CD14-positive monocyte (primary cell): ENCODE measurements around the gene VPS35L. TPM values are rescaled to one million over a fixed set of nuclear protein-coding genes. Genes with fewer than 3 reads are reported as not detected.

Experiments
- DNase-seq, 3 donors: peaks; one replicate each; pipeline ENCODE4 v3.0.0-alpha.2; 2011 to 2022
- H2AFZ ChIP-seq: 2 replicates; pipeline ENCODE4 v1.6.0; 2012; ENCODE audit warnings: mild to moderate bottlenecking, low read depth, low read length, inconsistent platforms; ENCODE audit not compliant: insufficient read depth, poor library complexity, severe bottlenecking
- H3K27ac ChIP-seq, 2 donors: 1 replicate in 1 of 2; 2 replicates in 1 of 2; pipeline ENCODE4 v1.5.1; 2012 to 2013; ENCODE audit warnings: low read length in 2 of 2, control low read depth in 1 of 2, inconsistent platforms in 1 of 2, low read depth in 1 of 2, mild to moderate bottlenecking in 1 of 2
- H3K27me3 ChIP-seq, 2 donors: one replicate each; pipeline versions ENCODE4 v1.6.0 to v1.6.1; 2011 to 2013; ENCODE audit warnings: low read length in 2 of 2; ENCODE audit not compliant: control insufficient read depth in 2 of 2, insufficient read depth in 2 of 2
- H3K36me3 ChIP-seq, 2 donors: replicated peaks in 1 of 2; 1 replicate in 1 of 2; 2 replicates in 1 of 2; pipeline versions ENCODE4 v1.5.1 to v1.6.1; 2012 to 2013; ENCODE audit warnings: low read length in 2 of 2, control low read depth in 1 of 2, inconsistent platforms in 1 of 2, mild to moderate bottlenecking in 1 of 2; ENCODE audit not compliant: insufficient read depth in 2 of 2, control insufficient read depth in 1 of 2
- H3K4me1 ChIP-seq, 2 donors: 1 replicate in 1 of 2; 2 replicates in 1 of 2; pipeline versions ENCODE4 v1.5.1 to v1.6.1; 2012 to 2013; ENCODE audit warnings: low read length in 2 of 2, control low read depth in 1 of 2, inconsistent platforms in 1 of 2, mild to moderate bottlenecking in 1 of 2, moderate library complexity in 1 of 2; ENCODE audit not compliant: insufficient read depth in 2 of 2, control insufficient read depth in 1 of 2
- H3K4me2 ChIP-seq: replicated peaks from 2 replicates; pipeline ENCODE3; 2012; ENCODE audit warnings: low read length, moderate library complexity, mild to moderate bottlenecking; ENCODE audit not compliant: poor library complexity, severe bottlenecking; ENCODE audit errors: extremely low read depth
- H3K4me3 ChIP-seq, 3 experiments: fragments of 200-600 bp in 1 of 3; sonication (generic) in 1 of 3; replicated peaks in 1 of 3; 1 replicate in 2 of 3; 2 replicates in 1 of 3; pipeline ENCODE4 v1.5.1; 2011 to 2013; ENCODE audit warnings: low read length in 3 of 3, mild to moderate bottlenecking in 3 of 3, control low read depth in 2 of 3, low read depth in 2 of 3, inconsistent platforms in 1 of 3, moderate library complexity in 1 of 3
- H3K79me2 ChIP-seq: 2 replicates; pipeline ENCODE4 v1.6.0; 2012; ENCODE audit warnings: mild to moderate bottlenecking, control low read depth, inconsistent platforms, low read length, moderate library complexity; ENCODE audit not compliant: insufficient read depth
- H3K9ac ChIP-seq: 2 replicates; pipeline ENCODE4 v1.6.0; 2017; ENCODE audit warnings: low read length, mild to moderate bottlenecking; ENCODE audit not compliant: insufficient read depth, poor library complexity, severe bottlenecking
- H3K9me3 ChIP-seq, 2 donors: replicated peaks in 1 of 2; 1 replicate in 1 of 2; 2 replicates in 1 of 2; pipeline versions ENCODE4 v1.5.1 to v1.6.1; 2012 to 2013; ENCODE audit warnings: low read length in 2 of 2, control low read depth in 1 of 2; ENCODE audit not compliant: control insufficient read depth in 1 of 2, insufficient read depth in 1 of 2
- H4K20me1 ChIP-seq: 2 replicates; pipeline ENCODE4 v1.6.0; 2012; ENCODE audit warnings: mild to moderate bottlenecking, low read length, control low read depth, moderate library complexity; ENCODE audit not compliant: insufficient read depth
- H3K27ac Mint-ChIP-seq, 7 donors: one replicate each; pipeline ENCODE4 v1.8.0; 2020; ENCODE audit warnings: mild to moderate bottlenecking in 7 of 7, mixed read lengths in 7 of 7, moderate library complexity in 6 of 7, inconsistent platforms in 2 of 7
- H3K27me3 Mint-ChIP-seq, 3 donors: one replicate each; pipeline ENCODE4 v1.8.0; 2021 to 2022; ENCODE audit warnings: low read depth in 3 of 3, mild to moderate bottlenecking in 3 of 3, mixed read lengths in 3 of 3, moderate library complexity in 3 of 3, inconsistent platforms in 1 of 3
- H3K36me3 Mint-ChIP-seq, 2 donors: one replicate each; pipeline ENCODE4 v1.8.0; 2020; ENCODE audit warnings: mixed read lengths in 2 of 2, inconsistent platforms in 1 of 2, mild to moderate bottlenecking in 1 of 2
- H3K4me1 Mint-ChIP-seq: one replicate; pipeline ENCODE4 v1.8.0; 2020; ENCODE audit warnings: mild to moderate bottlenecking, mixed read lengths
- H3K4me3 Mint-ChIP-seq, 2 donors: one replicate each; pipeline ENCODE4 v1.8.0; 2020; ENCODE audit warnings: mild to moderate bottlenecking in 2 of 2, mixed read lengths in 2 of 2, moderate library complexity in 1 of 2
- H3K9me3 Mint-ChIP-seq, 7 donors: one replicate each; pipeline ENCODE4 v1.8.0; 2020 to 2022; ENCODE audit warnings: mixed read lengths in 7 of 7, mild to moderate bottlenecking in 6 of 7, moderate library complexity in 6 of 7, inconsistent platforms in 2 of 7
- WGBS: methylation state at CpG from one replicate; pipeline ENCODE4 v1.1.5; 2013; ENCODE audit warnings: missing lambda C conversion rate; ENCODE audit not compliant: insufficient coverage; 5-methylcytosine and 5-hydroxymethylcytosine counted together
- intact Hi-C, 2 donors: fragments of 100-400 bp; cut with micrococcal nuclease; formaldehyde crosslinking; loops; one replicate each; pipeline versions ENCODE4 v1.15.0 to v1.15.1; 2023
- polyA plus RNA-seq, 3 donors: library from polyadenylated mRNA; depleted of rRNA in 1 of 3; unstranded in 2 of 3; stranded (reverse) in 1 of 3; fragments of 300-500 nt in 2 of 3; fragments of >200 nt in 1 of 3; fragmentation: Illumina TruSeq in 2 of 3; gene quantifications; 1 replicate in 2 of 3; 2 replicates in 1 of 3; pipeline ENCODE4 v1.2.3, GENCODE V29; 2012 to 2021
- TF ChIP-seq, protein P1 (sequence below): fragments of 200-600 bp; IDR thresholded peaks from one replicate; pipeline ENCODE4 v1.8.0; 2022; ENCODE audit warnings: antibody characterized with exemption, mild to moderate bottlenecking

Gene VPS35L
- polyA plus RNA-seq, 3 donors: 29.7 to 51.4 (median 48.8) TPM

- Histone ChIP-seq H2AFZ (no peak overlapping the region), H3K27ac (peak overlapping the region in 1 of 2 donors; percentile 9), H4K20me1 (no peaks in the 10 kb centered on the region), H3K4me1 (peaks cover 6 to 7% of the 10 kb centered on the region in 2 donors), H3K27me3 (no peaks in the 10 kb centered on the region), H3K79me2 (no peaks in the 10 kb centered on the region), H3K4me3 (no peak overlapping the region), H3K9ac (no peak overlapping the region), H3K4me2 (no peak overlapping the region), H3K9me3 (no peaks in the 10 kb centered on the region), H3K36me3 (peaks cover 66 to 87% of the 10 kb centered on the region in 2 donors)
- Mint-ChIP-seq H3K27ac (peak overlapping the region in 5 of 7 donors; percentile 8 to 60 (median 40)), H3K27me3 (no peaks in the 10 kb centered on the region), H3K4me1 (peaks cover 10% of the 10 kb centered on the region), H3K4me3 (peak overlapping the region in 1 of 2 donors; percentile 18), H3K36me3 (peaks cover 65 to 89% of the 10 kb centered on the region in 2 donors), H3K9me3 (peaks cover 0 to 3% (median 0%) of the 10 kb centered on the region in 7 donors)
- TF ChIP-seq, protein P1, sequence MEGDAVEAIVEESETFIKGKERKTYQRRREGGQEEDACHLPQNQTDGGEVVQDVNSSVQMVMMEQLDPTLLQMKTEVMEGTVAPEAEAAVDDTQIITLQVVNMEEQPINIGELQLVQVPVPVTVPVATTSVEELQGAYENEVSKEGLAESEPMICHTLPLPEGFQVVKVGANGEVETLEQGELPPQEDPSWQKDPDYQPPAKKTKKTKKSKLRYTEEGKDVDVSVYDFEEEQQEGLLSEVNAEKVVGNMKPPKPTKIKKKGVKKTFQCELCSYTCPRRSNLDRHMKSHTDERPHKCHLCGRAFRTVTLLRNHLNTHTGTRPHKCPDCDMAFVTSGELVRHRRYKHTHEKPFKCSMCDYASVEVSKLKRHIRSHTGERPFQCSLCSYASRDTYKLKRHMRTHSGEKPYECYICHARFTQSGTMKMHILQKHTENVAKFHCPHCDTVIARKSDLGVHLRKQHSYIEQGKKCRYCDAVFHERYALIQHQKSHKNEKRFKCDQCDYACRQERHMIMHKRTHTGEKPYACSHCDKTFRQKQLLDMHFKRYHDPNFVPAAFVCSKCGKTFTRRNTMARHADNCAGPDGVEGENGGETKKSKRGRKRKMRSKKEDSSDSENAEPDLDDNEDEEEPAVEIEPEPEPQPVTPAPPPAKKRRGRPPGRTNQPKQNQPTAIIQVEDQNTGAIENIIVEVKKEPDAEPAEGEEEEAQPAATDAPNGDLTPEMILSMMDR: no peak
- DNase-seq: peak in 1 of 3 donors; percentile 28
- intact Hi-C loops: no loop called here
- WGBS: 100% methylated on average over 1 of the region's 6 CpGs
Measured at GRCh38 chr16:19703172-19703889, 147.8 kb downstream of the VPS35L start.

GRCh38 chr16:19704321-19705145, 149.0 kb downstream of the VPS35L start:
- H3K27me3 ChIP-seq: no peaks in the 10 kb centered on the region
- no peak overlapping the region for H2AFZ ChIP-seq
- H3K9ac ChIP-seq: no peak overlapping the region
- no peaks in the 10 kb centered on the region for H4K20me1 ChIP-seq
- peaks cover 59 to 85% of the 10 kb centered on the region in 2 donors for H3K36me3 ChIP-seq
- WGBS: 93% methylated on average over 14 of the region's 18 CpGs
- H3K4me3 Mint-ChIP-seq: no peak overlapping the region
- H3K4me2 ChIP-seq: no peak overlapping the region
- H3K36me3 Mint-ChIP-seq: peaks cover 64 to 88% of the 10 kb centered on the region in 2 donors
- intact Hi-C loops: no loop called here
- H3K4me3 ChIP-seq: no peak overlapping the region
- peak overlapping the region in 1 of 2 donors; percentile 1 for H3K27ac ChIP-seq
- TF ChIP-seq, protein P1: no peak
- no peaks in the 10 kb centered on the region for H3K27me3 Mint-ChIP-seq
- DNase-seq: no peak
- peak overlapping the region in 5 of 7 donors; percentile 0 to 60 (median 31) for H3K27ac Mint-ChIP-seq
- no peaks in the 10 kb centered on the region for H3K9me3 ChIP-seq
- H3K4me1 Mint-ChIP-seq: peaks cover 7% of the 10 kb centered on the region
- no peaks in the 10 kb centered on the region for H3K79me2 ChIP-seq
- peaks cover 6 to 7% of the 10 kb centered on the region in 2 donors for H3K4me1 ChIP-seq
- H3K9me3 Mint-ChIP-seq: peaks cover 0 to 3% (median 0%) of the 10 kb centered on the region in 7 donors
